Effector memory CD4-positive, alpha-beta T cell (primary cell): ENCODE data around the gene TNFRSF19.

ENCODE experiments used
- DNase-seq, 3 donors: peaks; one replicate each; pipeline ENCODE4 v3.0.0-alpha.2; 2020
- H3K27ac ChIP-seq: 2 replicates; pipeline ENCODE4 v1.7.0; 2013; ENCODE audit warnings: mild to moderate bottlenecking, low read length, moderate library complexity; ENCODE audit not compliant: insufficient read depth, poor library complexity, severe bottlenecking
- H3K27me3 ChIP-seq: replicated peaks from 2 replicates; pipeline ENCODE4 v1.7.0; 2013; ENCODE audit warnings: mild to moderate bottlenecking, low read length; ENCODE audit not compliant: insufficient read depth, control insufficient read depth, poor library complexity, severe bottlenecking
- H3K36me3 ChIP-seq: 2 replicates; pipeline ENCODE4 v1.7.0; 2013; ENCODE audit warnings: mild to moderate bottlenecking, low read length, moderate library complexity; ENCODE audit not compliant: control insufficient read depth, insufficient read depth
- H3K4me1 ChIP-seq: 2 replicates; pipeline ENCODE4 v1.7.0; 2013; ENCODE audit warnings: low read length, mild to moderate bottlenecking; ENCODE audit not compliant: control insufficient read depth, insufficient read depth, poor library complexity, severe bottlenecking
- H3K4me3 ChIP-seq: 2 replicates; pipeline ENCODE4 v1.7.0; 2013; ENCODE audit warnings: low read length, low read depth, mild to moderate bottlenecking; ENCODE audit not compliant: insufficient read depth, poor library complexity, severe bottlenecking
- H3K9me3 ChIP-seq: 2 replicates; pipeline ENCODE4 v1.7.0; 2013; ENCODE audit warnings: mild to moderate bottlenecking, low read length, moderate library complexity; ENCODE audit not compliant: control insufficient read depth

Gene TNFRSF19

GRCh38 chr13:23612731-23613130 lies 42.5 kb downstream of the TNFRSF19 start:
- Histone ChIP-seq H3K4me1 (no peaks in the 10 kb centered on the region), H3K27me3 (no peaks in the 10 kb centered on the region), H3K27ac (no peak overlapping the region), H3K36me3 (no peaks in the 10 kb centered on the region), H3K4me3 (no peak overlapping the region), H3K9me3 (no peaks in the 10 kb centered on the region)
- no peak for DNase-seq

GRCh38 chr13:23613596-23613995 lies 43.4 kb downstream of the TNFRSF19 start:
- Histone ChIP-seq H3K4me3 (no peak overlapping the region), H3K4me1 (no peaks in the 10 kb centered on the region), H3K27me3 (no peaks in the 10 kb centered on the region), H3K36me3 (no peaks in the 10 kb centered on the region), H3K9me3 (no peaks in the 10 kb centered on the region), H3K27ac (no peak overlapping the region)
- DNase-seq = no peak

- DNase-seq = no peak
- no peaks in the 10 kb centered on the region for H3K27me3 ChIP-seq
Measured at GRCh38 chr13:23615395-23616081, 45.3 kb downstream of the TNFRSF19 start.

GRCh38 chr13:23616228-23616627 lies 46.0 kb downstream of the TNFRSF19 start:
- Histone ChIP-seq H3K4me1 (no peaks in the 10 kb centered on the region), H3K4me3 (no peak overlapping the region), H3K27ac (no peak overlapping the region), H3K27me3 (no peaks in the 10 kb centered on the region), H3K9me3 (no peaks in the 10 kb centered on the region), H3K36me3 (no peaks in the 10 kb centered on the region)
- DNase-seq = no peak

More at GRCh38 chr13:23615395-23616081, 45.3 kb downstream of the TNFRSF19 start:
- H3K36me3 ChIP-seq = no peaks in the 10 kb centered on the region
- H3K9me3 ChIP-seq = no peaks in the 10 kb centered on the region
- H3K27ac ChIP-seq = no peak overlapping the region
- no peak overlapping the region for H3K4me3 ChIP-seq
- no peaks in the 10 kb centered on the region for H3K4me1 ChIP-seq

- no peaks in the 10 kb centered on the region for H3K36me3 ChIP-seq
- no peak for DNase-seq
- no peaks in the 10 kb centered on the region for H3K9me3 ChIP-seq
- no peak overlapping the region for H3K27ac ChIP-seq
- no peak overlapping the region for H3K4me3 ChIP-seq
- no peaks in the 10 kb centered on the region for H3K27me3 ChIP-seq
- no peaks in the 10 kb centered on the region for H3K4me1 ChIP-seq
Measured at GRCh38 chr13:23617551-23618024, 47.4 kb downstream of the TNFRSF19 start.

- no peak overlapping the region for H3K27ac ChIP-seq
- DNase-seq = no peak
Measured at GRCh38 chr13:23618341-23618740, 48.1 kb downstream of the TNFRSF19 start.

GRCh38 chr13:23619068-23619855 lies 49.0 kb downstream of the TNFRSF19 start:
- no peak for DNase-seq
- H3K27ac ChIP-seq = no peak overlapping the region
- no peak overlapping the region for H3K4me3 ChIP-seq
- H3K27me3 ChIP-seq = no peaks in the 10 kb centered on the region
- no peaks in the 10 kb centered on the region for H3K4me1 ChIP-seq
- no peaks in the 10 kb centered on the region for H3K36me3 ChIP-seq
- H3K9me3 ChIP-seq = no peaks in the 10 kb centered on the region

More at GRCh38 chr13:23618341-23618740, 48.1 kb downstream of the TNFRSF19 start:
- H3K36me3 ChIP-seq = no peaks in the 10 kb centered on the region
- no peaks in the 10 kb centered on the region for H3K9me3 ChIP-seq
- H3K4me3 ChIP-seq = no peak overlapping the region
- H3K4me1 ChIP-seq = no peaks in the 10 kb centered on the region
- H3K27me3 ChIP-seq = no peaks in the 10 kb centered on the region

GRCh38 chr13:23620211-23620610 lies 50.0 kb downstream of the TNFRSF19 start:
- Histone ChIP-seq H3K9me3 (no peaks in the 10 kb centered on the region), H3K4me1 (no peaks in the 10 kb centered on the region), H3K27ac (no peak overlapping the region), H3K27me3 (no peaks in the 10 kb centered on the region), H3K4me3 (no peak overlapping the region), H3K36me3 (no peaks in the 10 kb centered on the region)
- no peak for DNase-seq

- Histone ChIP-seq H3K27me3 (no peaks in the 10 kb centered on the region), H3K27ac (no peak overlapping the region), H3K4me3 (no peak overlapping the region), H3K9me3 (no peaks in the 10 kb centered on the region), H3K4me1 (no peaks in the 10 kb centered on the region), H3K36me3 (no peaks in the 10 kb centered on the region)
- no peak for DNase-seq
Measured at GRCh38 chr13:23620613-23621315, 50.6 kb downstream of the TNFRSF19 start.

GRCh38 chr13:23621316-23621645 lies 51.1 kb downstream of the TNFRSF19 start:
- no peak for DNase-seq
- no peaks in the 10 kb centered on the region for H3K4me1 ChIP-seq
- no peak overlapping the region for H3K27ac ChIP-seq
- H3K27me3 ChIP-seq = no peaks in the 10 kb centered on the region
- H3K4me3 ChIP-seq = no peak overlapping the region
- no peaks in the 10 kb centered on the region for H3K9me3 ChIP-seq
- no peaks in the 10 kb centered on the region for H3K36me3 ChIP-seq
